Ishikawa (cell line): ENCODE data around the gene LRWD1.

Experiments
- CEBPB ChIP-seq: IDR thresholded peaks from 2 replicates; pipeline ENCODE4 v1.6.1; 2012
- CREB1 ChIP-seq: IDR thresholded peaks from 2 replicates; pipeline ENCODE4 v1.6.1; 2012; ENCODE audit warnings: low read depth
- EGR1 ChIP-seq: IDR thresholded peaks from 2 replicates; pipeline ENCODE4 v1.6.1; 2012
- EP300 ChIP-seq: IDR thresholded peaks from 2 replicates; pipeline ENCODE4 v1.6.1; 2012; ENCODE audit warnings: borderline replicate concordance
- FOXM1 ChIP-seq: IDR thresholded peaks from 2 replicates; pipeline ENCODE4 v1.6.1; 2012; ENCODE audit warnings: low read depth, borderline replicate concordance
- MAX ChIP-seq: IDR thresholded peaks from 2 replicates; pipeline ENCODE4 v1.6.1; 2012
- NFIC ChIP-seq: IDR thresholded peaks from 2 replicates; pipeline ENCODE4 v1.6.1; 2012
- RAD21 ChIP-seq: IDR thresholded peaks from 2 replicates; pipeline ENCODE4 v1.6.1; 2012; ENCODE audit warnings: low read depth
- REST ChIP-seq: IDR thresholded peaks from 2 replicates; pipeline ENCODE4 v1.6.1; 2012; ENCODE audit warnings: low read depth, mild to moderate bottlenecking
- TAF1 ChIP-seq: IDR thresholded peaks from 2 replicates; pipeline ENCODE4 v1.6.1; 2012; ENCODE audit warnings: low read depth, mild to moderate bottlenecking
- TCF12 ChIP-seq: IDR thresholded peaks from 2 replicates; pipeline ENCODE4 v1.6.1; 2012; ENCODE audit warnings: low read depth
- TEAD4 ChIP-seq: IDR thresholded peaks from 2 replicates; pipeline ENCODE4 v1.6.1; 2012
- YY1 ChIP-seq: IDR thresholded peaks from 2 replicates; pipeline ENCODE4 v1.6.1; 2012; ENCODE audit warnings: low read depth
- TF ChIP-seq, protein P1 (sequence below): IDR thresholded peaks from 2 replicates; pipeline ENCODE4 v1.6.1; 2012

DNA sequence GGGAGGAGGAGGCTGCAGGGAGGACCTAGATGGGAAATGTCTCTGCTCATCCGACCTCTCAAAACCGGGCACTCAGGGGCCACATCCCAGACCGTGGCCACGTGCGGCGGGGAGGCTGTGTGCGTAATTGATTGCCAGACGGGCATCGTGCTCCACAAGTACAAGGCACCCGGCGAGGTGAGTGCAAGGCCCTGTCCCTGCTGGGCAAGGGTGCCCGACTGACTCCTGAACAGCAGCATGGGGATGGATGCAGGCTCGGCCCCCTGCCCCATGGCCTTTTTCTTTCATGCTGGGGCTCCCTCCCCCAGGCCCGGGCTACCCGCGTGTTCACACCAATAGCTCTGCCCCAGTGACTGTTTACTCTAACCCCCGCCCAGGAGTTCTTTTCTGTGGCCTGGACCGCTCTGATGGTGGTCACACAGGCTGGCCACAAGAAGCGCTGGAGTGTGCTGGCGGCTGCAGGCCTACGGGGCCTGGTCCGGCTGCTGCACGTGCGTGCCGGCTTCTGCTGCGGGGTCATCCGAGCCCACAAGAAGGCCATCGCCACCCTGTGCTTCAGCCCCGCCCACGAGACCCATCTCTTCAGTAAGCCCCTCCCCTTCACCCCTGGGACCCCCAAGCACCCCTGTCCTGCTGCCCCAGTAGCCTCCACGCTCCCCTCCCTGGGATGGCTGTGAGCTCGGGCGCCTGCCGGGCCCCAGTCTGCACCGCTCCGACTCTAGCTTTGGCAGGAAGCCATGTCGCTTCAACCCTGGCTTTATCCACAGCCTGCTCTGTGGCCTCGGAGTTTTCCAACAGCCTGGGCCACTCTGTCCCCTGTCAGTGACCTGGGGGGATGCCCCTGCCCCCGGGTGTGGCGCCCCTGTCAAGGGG lies 3.9 kb downstream of the LRWD1 start:
- TF ChIP-seq TCF12 = no peak
- no peak for TF ChIP-seq EP300
- no peak for TF ChIP-seq TAF1
- TF ChIP-seq, protein P1, sequence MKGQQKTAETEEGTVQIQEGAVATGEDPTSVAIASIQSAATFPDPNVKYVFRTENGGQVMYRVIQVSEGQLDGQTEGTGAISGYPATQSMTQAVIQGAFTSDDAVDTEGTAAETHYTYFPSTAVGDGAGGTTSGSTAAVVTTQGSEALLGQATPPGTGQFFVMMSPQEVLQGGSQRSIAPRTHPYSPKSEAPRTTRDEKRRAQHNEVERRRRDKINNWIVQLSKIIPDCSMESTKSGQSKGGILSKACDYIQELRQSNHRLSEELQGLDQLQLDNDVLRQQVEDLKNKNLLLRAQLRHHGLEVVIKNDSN = no peak
- TF ChIP-seq CEBPB = no peak
- TF ChIP-seq RAD21 = no peak
- TF ChIP-seq NFIC = no peak
- TF ChIP-seq CREB1 = no peak
- TF ChIP-seq REST = no peak
- TF ChIP-seq YY1 = no peak
- TF ChIP-seq TEAD4 = no peak
- TF ChIP-seq MAX = no peak
- no peak for TF ChIP-seq EGR1
- no peak for TF ChIP-seq FOXM1
